Naive thymus-derived CD8-positive, alpha-beta T cell (primary cell): ENCODE measurements around the gene CALCR. TPM values are rescaled to one million over a fixed set of nuclear protein-coding genes. Genes with fewer than 3 reads are reported as not detected.

Experiments
- ATAC-seq, 2 donors: fragments of 150-1000 bp; cut with Tn5 transposase in 1 of 2; sonication (Bioruptor Pico), chemical (Tn5 transposase) in 1 of 2; 1 replicate in 1 of 2; 2 replicates in 1 of 2; pipeline ENCODE4 v1.10.0; 2021; ENCODE audit warnings: mild to moderate bottlenecking in 2 of 2, moderate library complexity in 2 of 2
- POLR2A ChIA-PET: fragments of 350-600 bp; sonication (Branson Sonifier 250); formaldehyde crosslinking; loops from one replicate; lab custom pipeline; 2021; ENCODE audit warnings: antibody characterized with exemption; lab: Charles Lee
- DNase-seq, 10 donors: peaks; one replicate each; pipeline versions ENCODE4 v3.0.0 to v3.0.0-alpha.2; 2020 to 2022
- H3K27ac Mint-ChIP-seq, 10 donors: one replicate each; pipeline ENCODE4 v1.8.0; 2020 to 2022; ENCODE audit warnings: mild to moderate bottlenecking in 10 of 10, mixed read lengths in 10 of 10, moderate library complexity in 4 of 10, inconsistent platforms in 1 of 10
- H3K27me3 Mint-ChIP-seq, 5 donors: one replicate each; pipeline ENCODE4 v1.8.0; 2021 to 2022; ENCODE audit warnings: mixed read lengths in 5 of 5
- H3K36me3 Mint-ChIP-seq, 3 donors: one replicate each; pipeline ENCODE4 v1.8.0; 2020 to 2022; ENCODE audit warnings: mixed read lengths in 3 of 3, mild to moderate bottlenecking in 2 of 3, inconsistent platforms in 1 of 3
- H3K4me1 Mint-ChIP-seq, 4 donors: one replicate each; pipeline ENCODE4 v1.8.0; 2021 to 2022; ENCODE audit warnings: mixed read lengths in 4 of 4
- H3K4me3 Mint-ChIP-seq, 10 donors: one replicate each; pipeline ENCODE4 v1.8.0; 2020 to 2022; ENCODE audit warnings: mild to moderate bottlenecking in 10 of 10, mixed read lengths in 10 of 10, moderate library complexity in 6 of 10, inconsistent platforms in 1 of 10
- H3K9me3 Mint-ChIP-seq, 9 donors: one replicate each; pipeline ENCODE4 v1.8.0; 2020 to 2022; ENCODE audit warnings: mixed read lengths in 9 of 9, mild to moderate bottlenecking in 3 of 9, inconsistent platforms in 1 of 9, moderate library complexity in 1 of 9
- microRNA-seq: library from miRNA; unstranded; fragments of <30 nt; microRNA quantifications from one replicate; pipeline ENCODE4 v1.2.0, GENCODE V29; 2022; ENCODE audit warnings: borderline microRNAs expressed
- polyA plus RNA-seq, 3 donors: library from polyadenylated mRNA; unstranded; fragments of 300-500 nt; fragmentation: Illumina TruSeq; gene quantifications; one replicate each; pipeline ENCODE4 v1.2.3, GENCODE V29; 2021
- total RNA-seq, 8 experiments: library from RNA in 2 of 8; stranded (reverse) in 2 of 8; gene quantifications; one replicate each; pipeline ENCODE4 v1.2.3 and lab custom pipeline; 2021 to 2026

Gene CALCR
- total and polyA plus RNA-seq, 5 experiments from 2014 or later, result not detected

GRCh38 chr7:93414574-93414973, 159.9 kb downstream of the CALCR start:
- POLR2A ChIA-PET, result no interaction called here
- no peaks in the 10 kb centered on the region for H3K36me3 Mint-ChIP-seq
- DNase-seq, result no peak
- no peaks in the 10 kb centered on the region for H3K9me3 Mint-ChIP-seq
- peaks cover 0 to 2% (median 0%) of the 10 kb centered on the region in 5 donors for H3K27me3 Mint-ChIP-seq
- no peak overlapping the region for H3K4me3 Mint-ChIP-seq
- no peak overlapping the region for H3K27ac Mint-ChIP-seq
- no peaks in the 10 kb centered on the region for H3K4me1 Mint-ChIP-seq
- no peak for ATAC-seq

- POLR2A ChIA-PET, result no interaction called here
Observed at GRCh38 chr7:93409324-93409723, 165.2 kb downstream of the CALCR start.

GRCh38 chr7:93407239-93407638, 167.3 kb downstream of the CALCR start:
- Mint-ChIP-seq H3K36me3 (peaks cover 0 to 8% (median 0%) of the 10 kb centered on the region in 3 donors), H3K9me3 (peaks cover 0 to 27% (median 9%) of the 10 kb centered on the region in 9 donors), H3K4me1 (no peaks in the 10 kb centered on the region), H3K4me3 (no peak overlapping the region), H3K27ac (no peak overlapping the region), H3K27me3 (peaks cover 0 to 11% (median 1%) of the 10 kb centered on the region in 5 donors)
- POLR2A ChIA-PET, result no interaction called here
- DNase-seq (no peak), ATAC-seq (no peak)

More at GRCh38 chr7:93409324-93409723, 165.2 kb downstream of the CALCR start:
- H3K27ac Mint-ChIP-seq, result no peak overlapping the region
- no peak for ATAC-seq
- peaks cover 0 to 7% (median 1%) of the 10 kb centered on the region in 5 donors for H3K27me3 Mint-ChIP-seq
- no peak for DNase-seq
- H3K9me3 Mint-ChIP-seq, result peaks cover 0 to 27% (median 9%) of the 10 kb centered on the region in 9 donors
- H3K4me3 Mint-ChIP-seq, result no peak overlapping the region
- H3K4me1 Mint-ChIP-seq, result no peaks in the 10 kb centered on the region
- peaks cover 0 to 8% (median 0%) of the 10 kb centered on the region in 3 donors for H3K36me3 Mint-ChIP-seq

GRCh38 chr7:93402944-93403343, 171.6 kb downstream of the CALCR start:
- H3K4me1 Mint-ChIP-seq, result no peaks in the 10 kb centered on the region
- DNase-seq (no peak), ATAC-seq (no peak)
- H3K4me3 Mint-ChIP-seq, result no peak overlapping the region
- POLR2A ChIA-PET, result no interaction called here
- H3K36me3 Mint-ChIP-seq, result peaks cover 0 to 8% (median 0%) of the 10 kb centered on the region in 3 donors
- peaks cover 0 to 27% (median 9%) of the 10 kb centered on the region in 9 donors for H3K9me3 Mint-ChIP-seq
- H3K27me3 Mint-ChIP-seq, result peaks cover 0 to 11% (median 1%) of the 10 kb centered on the region in 5 donors
- no peak overlapping the region for H3K27ac Mint-ChIP-seq

GRCh38 chr7:93399642-93400041, 174.9 kb downstream of the CALCR start:
- H3K4me3 Mint-ChIP-seq, result no peak overlapping the region
- H3K27ac Mint-ChIP-seq, result no peak overlapping the region
- H3K4me1 Mint-ChIP-seq, result no peaks in the 10 kb centered on the region
- ATAC-seq (no peak), DNase-seq (no peak)
- H3K27me3 Mint-ChIP-seq, result peaks cover 0 to 15% (median 1%) of the 10 kb centered on the region in 5 donors
- peaks cover 0 to 2% (median 0%) of the 10 kb centered on the region in 9 donors for H3K9me3 Mint-ChIP-seq
- POLR2A ChIA-PET, result no interaction called here
- no peaks in the 10 kb centered on the region for H3K36me3 Mint-ChIP-seq

GRCh38 chr7:93392984-93393383, 181.5 kb downstream of the CALCR start:
- ATAC-seq (no peak), DNase-seq (no peak)
- Mint-ChIP-seq H3K4me1 (no peaks in the 10 kb centered on the region), H3K27me3 (peaks cover 0 to 12% (median 2%) of the 10 kb centered on the region in 5 donors), H3K4me3 (no peak overlapping the region), H3K9me3 (no peaks in the 10 kb centered on the region), H3K36me3 (no peaks in the 10 kb centered on the region), H3K27ac (no peak overlapping the region)
- POLR2A ChIA-PET, result interaction anchor here (0.6 kb wide), 1 partner anchor 72 kb away, joined by 3 read pairs; no protein-coding TSS in a partner anchor

GRCh38 chr7:93390660-93391059, 183.9 kb downstream of the CALCR start:
- no peak overlapping the region for H3K4me3 Mint-ChIP-seq
- DNase-seq (no peak), ATAC-seq (no peak)
- POLR2A ChIA-PET, result no interaction called here
- H3K4me1 Mint-ChIP-seq, result no peaks in the 10 kb centered on the region
- no peak overlapping the region for H3K27ac Mint-ChIP-seq
- H3K27me3 Mint-ChIP-seq, result peaks cover 6 to 15% (median 11%) of the 10 kb centered on the region in 5 donors
- no peaks in the 10 kb centered on the region for H3K36me3 Mint-ChIP-seq
- H3K9me3 Mint-ChIP-seq, result no peaks in the 10 kb centered on the region

- ATAC-seq (no peak), DNase-seq (no peak)
- H3K4me3 Mint-ChIP-seq, result no peak overlapping the region
- peaks cover 0 to 5% (median 0%) of the 10 kb centered on the region in 4 donors for H3K4me1 Mint-ChIP-seq
- H3K9me3 Mint-ChIP-seq, result peaks cover 0 to 3% (median 0%) of the 10 kb centered on the region in 9 donors
- POLR2A ChIA-PET, result no interaction called here
- no peaks in the 10 kb centered on the region for H3K36me3 Mint-ChIP-seq
- peaks cover 2 to 14% (median 12%) of the 10 kb centered on the region in 5 donors for H3K27me3 Mint-ChIP-seq
- H3K27ac Mint-ChIP-seq, result no peak overlapping the region
Observed at GRCh38 chr7:93382362-93382761, 192.2 kb downstream of the CALCR start.

- H3K27me3 Mint-ChIP-seq, result peaks cover 3 to 19% (median 5%) of the 10 kb centered on the region in 5 donors
- peaks cover 0 to 3% (median 0%) of the 10 kb centered on the region in 9 donors for H3K9me3 Mint-ChIP-seq
- H3K4me3 Mint-ChIP-seq, result no peak overlapping the region
- DNase-seq (no peak), ATAC-seq (no peak)
- no peaks in the 10 kb centered on the region for H3K36me3 Mint-ChIP-seq
- POLR2A ChIA-PET, result no interaction called here
- no peak overlapping the region for H3K27ac Mint-ChIP-seq
- peaks cover 0 to 8% (median 0%) of the 10 kb centered on the region in 4 donors for H3K4me1 Mint-ChIP-seq
Observed at GRCh38 chr7:93378131-93378760, 196.3 kb downstream of the CALCR start.

- ATAC-seq, result no peak
- no peak for DNase-seq
- Mint-ChIP-seq H3K4me3 (no peak overlapping the region), H3K36me3 (no peaks in the 10 kb centered on the region), H3K27me3 (peaks cover 6 to 24% (median 14%) of the 10 kb centered on the region in 5 donors), H3K9me3 (peaks cover 0 to 13% (median 2%) of the 10 kb centered on the region in 9 donors), H3K27ac (no peak overlapping the region), H3K4me1 (peaks cover 0 to 8% (median 0%) of the 10 kb centered on the region in 4 donors)
- POLR2A ChIA-PET, result no interaction called here
Observed at GRCh38 chr7:93375603-93376002, 198.9 kb downstream of the CALCR start.

Small RNA genes lying within 50 kb of the gene (microRNA-seq; reads per million reads assigned to microRNA genes)
- gene MIR489 (not detected), gene MIR653 (not detected)
